ENCODE results near the gene SMG1.
"Not testable (repeated sequence)": the region's sequence is repeated elsewhere in the genome, so short reads cannot be mapped to it uniquely, and the experiment has no call there.

The SMG1 gene

DNA sequence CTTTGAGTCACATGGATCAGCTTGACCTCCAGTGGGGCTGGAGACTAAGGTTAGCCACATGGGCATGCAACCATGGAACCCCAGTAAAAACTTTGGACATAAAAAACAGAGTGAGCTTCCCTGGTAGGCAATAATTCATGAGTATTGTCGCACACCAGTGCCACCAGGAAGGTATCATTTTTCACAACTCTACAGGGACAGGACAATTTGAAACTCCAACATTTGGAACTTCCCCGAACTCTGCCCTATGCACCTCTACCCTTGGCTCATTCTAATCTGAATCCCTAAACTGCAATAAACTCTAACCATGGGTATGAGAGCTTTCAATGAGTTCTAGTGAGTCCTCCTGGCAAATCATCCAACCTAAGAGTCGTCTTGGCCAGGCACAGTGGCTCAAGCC is 24.2 kb downstream of the SMG1 start:
- DNase-seq (ENCODE audit: extremely low spot score); CTCF ChIA-PET: not testable (repeated sequence)
- POLR2A ChIA-PET: interaction anchor here (0.8 kb wide), 1 partner anchor 101 kb away, joined by 3 read pairs; the partner anchor contains the start of gene ARL6IP1

DNA sequence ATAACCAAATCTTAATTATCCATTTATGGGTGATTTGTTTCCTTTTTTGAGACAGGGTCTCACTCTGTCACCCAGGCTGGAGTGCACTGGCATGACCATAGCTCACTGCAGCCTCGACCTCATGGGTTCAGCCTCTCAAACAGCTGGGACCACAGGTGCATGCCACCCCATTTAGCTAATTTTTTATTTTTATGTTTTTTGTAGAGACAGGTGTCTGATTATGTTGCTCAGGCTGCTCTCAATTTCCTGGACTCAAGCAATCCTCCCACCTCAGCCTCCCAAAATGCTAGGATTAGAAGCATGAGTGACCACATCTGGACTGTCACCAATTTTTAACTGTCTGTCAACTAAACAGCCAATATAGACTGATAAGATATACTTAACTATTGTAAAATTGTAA is 25.0 kb downstream of the SMG1 start:
- CTCF ChIA-PET; DNase-seq (ENCODE audit: extremely low spot score); POLR2A ChIA-PET: not testable (repeated sequence)

DNA sequence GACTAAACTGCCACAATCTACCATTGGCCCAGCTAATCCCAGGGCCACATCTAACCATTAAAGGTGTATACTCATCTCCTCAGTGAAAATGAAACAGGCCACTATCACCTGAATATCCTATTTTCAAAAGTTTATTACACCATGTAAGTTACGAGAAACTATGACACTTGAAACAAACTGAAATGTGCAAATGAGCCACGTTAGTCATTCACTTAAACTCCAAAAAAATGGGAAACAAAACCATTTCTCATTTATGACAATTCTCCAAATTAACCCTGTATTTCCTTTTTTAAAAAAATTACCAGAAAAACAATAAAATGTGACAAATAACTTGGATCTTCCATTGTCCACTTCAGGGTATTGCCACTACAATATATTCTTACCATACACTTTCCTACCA is 41.8 kb downstream of the SMG1 start:
- POLR2A ChIA-PET; DNase-seq (ENCODE audit: extremely low spot score); CTCF ChIA-PET: not testable (repeated sequence)

DNA sequence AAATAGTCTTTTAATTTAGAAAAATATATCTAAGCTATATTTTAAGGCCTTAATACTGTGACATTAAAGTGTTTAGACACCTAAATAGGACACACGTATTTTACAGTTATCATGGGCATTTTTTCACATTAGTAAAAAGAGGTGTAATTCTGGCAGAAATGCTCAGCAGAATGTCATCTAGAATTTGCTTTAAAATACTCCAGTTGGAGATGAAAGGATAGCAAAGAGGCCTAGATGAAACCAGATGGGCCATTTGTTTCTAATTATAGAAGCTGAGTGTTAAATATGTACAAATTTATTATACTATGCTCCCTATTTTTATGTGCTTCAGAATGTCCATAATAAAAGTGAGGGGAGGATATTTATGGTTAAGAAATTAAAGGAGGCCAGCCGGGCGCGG is 48.5 kb downstream of the SMG1 start:
- CTCF ChIA-PET; POLR2A ChIA-PET; DNase-seq (ENCODE audit: extremely low spot score): not testable (repeated sequence)

DNA sequence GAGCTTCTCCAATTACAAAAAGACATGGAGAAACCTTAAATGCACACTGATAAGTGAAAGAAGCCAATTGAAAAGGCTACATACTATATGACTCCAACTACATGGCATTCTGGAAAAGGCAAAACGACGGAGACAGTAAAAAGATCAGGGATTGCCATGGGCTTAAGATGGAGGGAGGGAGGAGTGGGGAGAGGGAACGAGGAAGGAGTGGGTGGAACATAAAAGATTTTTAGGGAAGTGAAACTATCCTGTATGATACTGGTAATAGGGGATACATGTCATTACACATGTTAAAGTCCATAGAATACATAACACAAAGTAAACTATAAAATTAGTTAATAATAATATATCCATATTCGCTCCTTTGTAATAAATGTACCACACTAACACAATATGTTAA is 48.9 kb downstream of the SMG1 start:
- DNase-seq (ENCODE audit: extremely low spot score); CTCF ChIA-PET; POLR2A ChIA-PET: not testable (repeated sequence)

DNA sequence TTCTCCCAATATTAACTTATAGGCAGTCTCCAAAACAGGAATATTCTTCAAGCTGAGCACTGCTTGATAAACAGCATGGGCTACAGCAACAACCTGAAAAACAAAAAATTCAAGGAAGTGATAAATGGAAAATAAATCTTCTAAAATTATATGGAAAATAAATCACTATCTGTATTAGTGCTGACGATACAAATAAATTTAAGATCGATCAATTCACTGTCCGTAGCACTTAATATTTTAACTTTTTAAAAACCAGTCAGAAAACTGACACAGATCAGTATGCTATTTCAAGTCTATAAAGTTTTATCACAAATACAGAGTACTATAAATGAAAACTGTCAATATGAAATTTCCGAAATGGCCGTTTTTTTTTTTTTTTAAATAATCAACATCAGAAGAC is 49.9 kb downstream of the SMG1 start:
- CTCF ChIA-PET; DNase-seq (ENCODE audit: extremely low spot score); POLR2A ChIA-PET: not testable (repeated sequence)

DNA sequence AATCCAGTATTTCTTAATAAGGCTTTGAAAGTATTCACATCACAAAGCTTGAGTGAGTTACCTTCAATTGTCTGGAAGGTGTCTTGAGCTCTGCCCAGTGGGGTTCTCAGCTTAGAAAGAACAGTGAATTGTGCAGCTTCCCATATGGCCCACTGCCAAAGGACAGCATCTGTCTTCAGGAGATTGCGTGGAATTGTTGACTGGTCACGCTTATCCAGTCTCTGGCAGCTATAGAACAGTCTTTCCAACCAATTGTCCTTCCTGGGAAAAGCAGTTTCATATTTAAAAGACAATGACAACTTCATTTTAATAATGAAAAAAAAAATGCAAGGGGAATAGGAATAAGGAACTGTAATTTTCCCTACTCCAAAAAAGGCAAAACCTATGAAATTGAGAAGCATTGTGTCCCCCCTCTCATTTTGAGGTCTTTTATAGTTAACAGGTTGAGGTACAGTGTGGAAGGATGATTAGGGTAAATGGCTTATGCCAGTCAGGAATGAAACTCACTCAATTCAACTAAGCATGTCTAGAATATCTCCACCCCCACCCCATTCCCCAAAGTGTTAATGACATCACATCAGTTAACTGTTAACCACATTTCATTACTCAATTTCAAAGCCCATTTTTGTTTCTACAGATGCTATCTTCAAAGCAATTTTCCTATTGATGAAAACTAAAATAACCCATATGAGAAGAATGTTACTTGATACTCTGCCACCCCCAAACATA is 57.0 kb downstream of the SMG1 start:
- CTCF ChIA-PET; POLR2A ChIA-PET; DNase-seq (ENCODE audit: extremely low spot score): not testable (repeated sequence)

DNA sequence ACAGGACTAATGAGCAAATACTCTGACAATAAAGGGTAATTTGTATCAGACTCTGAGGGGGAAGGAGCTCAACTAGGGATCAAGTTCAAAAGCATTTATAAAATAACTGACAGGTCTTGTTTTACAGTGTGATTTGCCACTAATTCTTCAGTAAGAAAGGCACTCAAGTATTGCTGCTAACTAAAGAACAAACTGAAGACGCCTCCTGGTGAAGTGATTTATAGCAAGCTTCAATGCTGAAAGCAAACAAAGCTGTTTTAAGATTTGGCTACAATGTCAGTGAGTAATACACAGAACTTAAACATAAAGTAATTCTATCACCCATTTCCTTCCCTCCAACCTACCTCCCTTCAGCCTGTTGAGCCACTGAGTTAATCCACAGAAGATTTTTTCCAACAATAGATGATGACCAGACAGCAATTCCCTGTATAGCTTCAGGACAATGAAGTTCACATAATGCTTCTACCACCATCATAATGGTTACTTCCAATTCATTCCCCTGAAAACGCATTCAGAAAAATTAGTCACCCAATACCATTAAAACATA is 59.9 kb downstream of the SMG1 start:
- POLR2A ChIA-PET; DNase-seq (ENCODE audit: extremely low spot score); CTCF ChIA-PET: not testable (repeated sequence)

DNA sequence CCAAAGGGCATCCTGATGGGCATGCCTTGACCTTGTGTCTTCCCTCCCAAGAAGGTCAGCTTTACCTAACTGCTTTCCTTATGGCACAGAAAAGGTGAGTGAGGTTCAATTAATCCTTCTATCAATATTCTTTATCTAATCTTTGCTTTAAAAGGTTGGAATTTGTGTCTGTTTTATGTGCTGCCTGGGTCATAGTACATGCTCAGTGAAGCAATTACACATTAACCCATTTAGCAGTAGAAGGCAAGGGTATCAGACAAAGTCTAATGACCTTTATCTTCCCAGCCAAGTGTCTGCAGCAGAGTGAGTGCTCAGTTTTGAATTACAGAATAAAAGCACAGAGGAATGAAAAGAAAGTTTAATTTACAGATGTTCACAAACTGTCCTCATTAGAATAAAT is 63.3 kb downstream of the SMG1 start:
- CTCF ChIA-PET; POLR2A ChIA-PET; DNase-seq (ENCODE audit: extremely low spot score): not testable (repeated sequence)

DNA sequence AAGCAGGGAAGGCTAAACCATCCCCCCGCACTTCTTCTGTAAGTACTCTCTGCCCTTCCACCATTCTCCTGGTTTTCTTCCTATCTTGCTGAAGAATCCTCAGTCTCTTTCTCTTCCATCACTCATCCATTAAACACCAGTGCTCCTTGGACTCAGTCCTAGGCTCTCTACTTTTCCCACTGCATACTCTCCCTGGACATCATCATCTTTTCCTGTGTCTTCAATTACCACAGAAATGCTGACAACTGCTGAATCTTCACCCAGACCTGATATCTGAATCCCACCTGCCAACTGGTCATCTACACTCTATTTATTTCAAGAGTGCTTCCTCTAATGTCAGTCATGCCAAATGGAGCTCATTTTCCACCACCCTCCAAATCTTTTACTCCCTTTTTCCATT is 71.0 kb downstream of the SMG1 start:
- no peak for DNase-seq (ENCODE audit: extremely low spot score)
- ChIA-PET POLR2A (no interaction called here), CTCF (interaction anchor here (1.3 kb wide), 1 partner anchor 9 kb away, joined by 5 read pairs; no protein-coding TSS in a partner anchor)
- TF ChIP-seq, protein P1, sequence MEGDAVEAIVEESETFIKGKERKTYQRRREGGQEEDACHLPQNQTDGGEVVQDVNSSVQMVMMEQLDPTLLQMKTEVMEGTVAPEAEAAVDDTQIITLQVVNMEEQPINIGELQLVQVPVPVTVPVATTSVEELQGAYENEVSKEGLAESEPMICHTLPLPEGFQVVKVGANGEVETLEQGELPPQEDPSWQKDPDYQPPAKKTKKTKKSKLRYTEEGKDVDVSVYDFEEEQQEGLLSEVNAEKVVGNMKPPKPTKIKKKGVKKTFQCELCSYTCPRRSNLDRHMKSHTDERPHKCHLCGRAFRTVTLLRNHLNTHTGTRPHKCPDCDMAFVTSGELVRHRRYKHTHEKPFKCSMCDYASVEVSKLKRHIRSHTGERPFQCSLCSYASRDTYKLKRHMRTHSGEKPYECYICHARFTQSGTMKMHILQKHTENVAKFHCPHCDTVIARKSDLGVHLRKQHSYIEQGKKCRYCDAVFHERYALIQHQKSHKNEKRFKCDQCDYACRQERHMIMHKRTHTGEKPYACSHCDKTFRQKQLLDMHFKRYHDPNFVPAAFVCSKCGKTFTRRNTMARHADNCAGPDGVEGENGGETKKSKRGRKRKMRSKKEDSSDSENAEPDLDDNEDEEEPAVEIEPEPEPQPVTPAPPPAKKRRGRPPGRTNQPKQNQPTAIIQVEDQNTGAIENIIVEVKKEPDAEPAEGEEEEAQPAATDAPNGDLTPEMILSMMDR (IDR thresholded peaks at IDR 0.05; ENCODE audit: control extremely low read depth, extremely low read depth, low read depth, missing control alignments): no peak

DNA sequence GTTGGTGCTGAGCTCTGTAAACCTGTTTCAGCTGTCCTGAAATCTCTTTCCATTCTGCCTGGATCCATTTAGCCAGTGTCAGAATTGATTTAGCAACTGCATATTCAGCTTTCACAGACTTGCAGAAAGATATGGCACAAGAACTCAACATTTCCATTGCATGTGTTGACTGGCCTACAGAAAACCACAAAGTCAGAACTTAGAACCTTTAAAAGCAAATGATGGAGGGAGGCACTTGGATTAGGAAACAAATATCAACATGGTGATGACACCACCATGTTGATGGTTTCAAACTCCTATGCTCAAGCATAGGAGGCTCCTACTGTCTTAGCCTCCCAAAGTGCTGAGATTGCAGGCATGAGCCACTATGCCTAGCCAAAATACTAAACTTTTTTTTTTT is 72.5 kb downstream of the SMG1 start:
- CTCF ChIA-PET: no interaction called here
- TF ChIP-seq, protein P1 (IDR thresholded peaks at IDR 0.05; ENCODE audit: control extremely low read depth, extremely low read depth, low read depth, missing control alignments): no peak
- DNase-seq (ENCODE audit: extremely low spot score): no peak
- POLR2A ChIA-PET: no interaction called here

DNA sequence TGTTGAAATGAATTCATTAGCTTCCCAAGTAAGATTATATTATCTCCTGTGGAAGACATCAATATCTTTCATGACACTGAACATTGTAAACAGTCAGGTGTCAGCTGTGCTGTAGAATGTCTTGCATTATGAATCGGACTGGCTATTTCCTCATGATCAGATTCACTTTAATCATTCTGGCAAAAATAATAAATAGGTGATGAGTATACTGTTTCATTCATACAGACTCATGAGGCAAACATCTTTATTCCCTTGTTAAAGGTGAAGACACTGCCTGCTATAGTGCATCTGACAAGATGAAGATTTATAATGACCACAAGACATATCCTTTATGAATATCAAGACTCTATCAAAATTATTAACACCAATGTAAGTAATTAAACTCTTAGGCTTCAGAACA is 73.6 kb downstream of the SMG1 start:
- TF ChIP-seq, protein P1 (IDR thresholded peaks at IDR 0.05; ENCODE audit: control extremely low read depth, extremely low read depth, low read depth, missing control alignments): no peak
- no peak for DNase-seq (ENCODE audit: extremely low spot score)
- ChIA-PET POLR2A (no interaction called here), CTCF (interaction anchor here (1.2 kb wide), 1 partner anchor 16 kb away, joined by 3 read pairs; no protein-coding TSS in a partner anchor)
